Testis (tissue), 2 donors: ENCODE measurements around the gene ACTMAP.

Experiments used
- POLR2A ChIP-seq: fragments of 450-650 bp; IDR thresholded peaks from one replicate; pipeline ENCODE4 v1.6.1; 2017; ENCODE audit warnings: antibody characterized with exemption, mild to moderate bottlenecking, moderate library complexity
- TF ChIP-seq, protein P1 (sequence below), 3 experiments: fragments of 450-650 bp in 2 of 3; fragments of 200-600 bp in 1 of 3; sonication (generic) in 1 of 3; IDR thresholded peaks; one replicate each; pipeline ENCODE4 v1.5.1; 2016 to 2019; ENCODE audit warnings: antibody characterized with exemption in 3 of 3, mild to moderate bottlenecking in 2 of 3, moderate library complexity in 1 of 3

DNA sequence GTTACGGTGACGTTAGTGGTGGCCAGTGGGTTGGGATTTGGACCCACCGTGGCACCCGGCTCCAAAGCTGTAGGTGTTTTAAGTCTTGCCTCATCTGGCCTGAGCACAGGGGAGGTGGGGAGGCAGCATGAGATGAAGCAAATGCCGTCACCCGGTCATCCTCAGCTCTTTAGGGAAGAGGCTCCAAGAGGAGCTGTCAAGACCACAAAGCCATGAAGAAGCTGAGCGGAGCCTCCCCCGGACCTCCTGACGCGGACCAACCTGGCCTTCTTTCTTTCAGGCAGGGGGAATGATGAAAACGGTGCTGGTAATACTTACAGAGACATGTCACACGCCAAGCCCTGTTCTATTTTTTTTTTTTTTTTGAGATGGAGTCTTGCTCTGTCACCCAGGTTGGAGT is 7.4 kb downstream of the ACTMAP start:
- TF ChIP-seq, protein P1, sequence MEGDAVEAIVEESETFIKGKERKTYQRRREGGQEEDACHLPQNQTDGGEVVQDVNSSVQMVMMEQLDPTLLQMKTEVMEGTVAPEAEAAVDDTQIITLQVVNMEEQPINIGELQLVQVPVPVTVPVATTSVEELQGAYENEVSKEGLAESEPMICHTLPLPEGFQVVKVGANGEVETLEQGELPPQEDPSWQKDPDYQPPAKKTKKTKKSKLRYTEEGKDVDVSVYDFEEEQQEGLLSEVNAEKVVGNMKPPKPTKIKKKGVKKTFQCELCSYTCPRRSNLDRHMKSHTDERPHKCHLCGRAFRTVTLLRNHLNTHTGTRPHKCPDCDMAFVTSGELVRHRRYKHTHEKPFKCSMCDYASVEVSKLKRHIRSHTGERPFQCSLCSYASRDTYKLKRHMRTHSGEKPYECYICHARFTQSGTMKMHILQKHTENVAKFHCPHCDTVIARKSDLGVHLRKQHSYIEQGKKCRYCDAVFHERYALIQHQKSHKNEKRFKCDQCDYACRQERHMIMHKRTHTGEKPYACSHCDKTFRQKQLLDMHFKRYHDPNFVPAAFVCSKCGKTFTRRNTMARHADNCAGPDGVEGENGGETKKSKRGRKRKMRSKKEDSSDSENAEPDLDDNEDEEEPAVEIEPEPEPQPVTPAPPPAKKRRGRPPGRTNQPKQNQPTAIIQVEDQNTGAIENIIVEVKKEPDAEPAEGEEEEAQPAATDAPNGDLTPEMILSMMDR (IDR thresholded peaks at IDR 0.05), result no peak
- no peak for TF ChIP-seq POLR2A
